GM18505 (cell line): ENCODE data around the gene ASPRV1.

Experiments
- ATAC-seq: cut with Tn5 transposase; IDR thresholded peaks from one replicate; pipeline ENCODE4 v1.9.1; 2021; ENCODE audit not compliant: unreplicated experiment
- POLR2A ChIP-seq: IDR thresholded peaks from 4 replicates; pipeline ENCODE4 v1.6.1; 2011; ENCODE audit warnings: borderline replicate concordance; ENCODE audit not compliant: insufficient read depth, insufficient read length; ENCODE audit errors: extremely low read depth

ASPRV1 gene

DNA sequence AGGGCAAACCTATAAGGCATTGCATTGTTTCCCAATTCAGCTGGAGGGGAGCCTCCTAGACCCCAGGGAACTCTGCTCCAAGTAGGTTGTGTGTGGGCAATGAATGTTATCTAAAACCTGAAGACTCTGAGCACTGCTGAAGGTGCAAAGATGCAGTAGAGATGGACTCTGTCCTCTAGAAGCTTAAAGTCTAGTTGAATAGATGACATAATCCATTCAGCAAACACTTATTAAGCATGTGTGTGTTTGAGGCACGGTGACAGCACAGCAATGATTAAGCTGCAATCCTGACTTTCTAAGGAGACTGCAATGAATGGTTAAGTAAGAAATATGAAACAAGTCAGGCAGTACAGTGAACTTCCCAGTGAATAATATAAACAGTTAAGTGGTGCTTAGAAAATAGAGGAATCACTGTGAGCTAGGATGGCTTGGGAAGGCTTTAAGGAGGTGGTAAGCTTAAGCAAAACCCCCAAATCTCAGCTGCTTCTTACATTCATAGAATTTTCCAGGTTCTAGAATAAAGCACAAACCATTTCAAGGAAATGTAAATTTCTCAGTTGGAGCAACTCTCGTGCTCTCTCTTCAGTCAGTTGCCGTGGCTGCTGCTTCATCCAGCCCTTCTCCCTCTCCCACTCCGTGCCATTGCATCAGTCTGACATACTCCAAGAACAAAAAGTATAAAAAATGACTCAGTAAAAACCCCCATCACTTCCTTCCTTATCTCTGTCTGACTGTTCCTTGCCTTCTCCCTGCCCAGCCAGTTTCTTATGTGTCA is 27.4 kb downstream of the ASPRV1 start:
- no peak for TF ChIP-seq POLR2A
- ATAC-seq = no peak

DNA sequence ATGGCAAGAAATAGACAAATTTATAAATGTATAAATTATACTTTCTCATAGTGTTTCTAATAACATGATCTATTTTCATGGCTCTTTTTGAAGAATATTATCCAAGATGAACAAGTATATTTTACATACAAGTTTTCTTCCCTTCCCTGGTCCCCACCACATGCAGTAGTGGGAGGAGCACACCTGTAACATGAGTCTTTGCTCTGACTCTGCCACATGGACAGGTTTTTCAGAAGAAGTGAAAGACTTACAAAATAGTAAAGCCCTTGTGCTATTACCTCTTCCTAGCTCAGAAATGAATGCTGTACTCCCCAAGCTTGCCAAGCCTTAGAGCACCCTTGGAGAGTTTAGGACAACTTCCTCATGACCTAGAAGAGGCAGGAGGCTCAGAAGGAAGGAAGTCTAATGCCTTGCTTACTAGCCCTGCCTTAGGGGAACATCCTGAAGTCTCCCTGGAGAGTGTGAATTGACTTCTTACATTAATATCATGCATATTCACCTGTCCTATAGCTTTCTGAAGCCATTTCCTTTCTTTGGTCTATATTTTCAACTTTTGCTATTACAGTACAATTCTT is 28.1 kb downstream of the ASPRV1 start:
- ATAC-seq = no peak
- TF ChIP-seq POLR2A = no peak

DNA sequence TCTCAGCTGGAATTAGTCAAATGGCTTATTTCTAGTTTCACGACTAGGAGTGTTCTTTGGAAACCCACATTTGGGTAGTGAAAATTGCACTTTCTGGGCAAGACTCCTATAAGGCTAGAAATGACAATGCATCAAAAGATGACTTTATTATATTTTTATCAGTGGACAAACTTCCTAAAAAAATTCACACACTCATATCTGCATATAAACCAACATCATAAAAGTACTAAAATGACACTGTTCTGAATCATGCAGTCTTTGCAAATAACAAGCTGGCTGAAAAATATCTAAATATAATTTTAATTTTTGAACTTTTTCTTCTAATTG is 28.9 kb downstream of the ASPRV1 start:
- ATAC-seq = no peak
- no peak for TF ChIP-seq POLR2A

DNA sequence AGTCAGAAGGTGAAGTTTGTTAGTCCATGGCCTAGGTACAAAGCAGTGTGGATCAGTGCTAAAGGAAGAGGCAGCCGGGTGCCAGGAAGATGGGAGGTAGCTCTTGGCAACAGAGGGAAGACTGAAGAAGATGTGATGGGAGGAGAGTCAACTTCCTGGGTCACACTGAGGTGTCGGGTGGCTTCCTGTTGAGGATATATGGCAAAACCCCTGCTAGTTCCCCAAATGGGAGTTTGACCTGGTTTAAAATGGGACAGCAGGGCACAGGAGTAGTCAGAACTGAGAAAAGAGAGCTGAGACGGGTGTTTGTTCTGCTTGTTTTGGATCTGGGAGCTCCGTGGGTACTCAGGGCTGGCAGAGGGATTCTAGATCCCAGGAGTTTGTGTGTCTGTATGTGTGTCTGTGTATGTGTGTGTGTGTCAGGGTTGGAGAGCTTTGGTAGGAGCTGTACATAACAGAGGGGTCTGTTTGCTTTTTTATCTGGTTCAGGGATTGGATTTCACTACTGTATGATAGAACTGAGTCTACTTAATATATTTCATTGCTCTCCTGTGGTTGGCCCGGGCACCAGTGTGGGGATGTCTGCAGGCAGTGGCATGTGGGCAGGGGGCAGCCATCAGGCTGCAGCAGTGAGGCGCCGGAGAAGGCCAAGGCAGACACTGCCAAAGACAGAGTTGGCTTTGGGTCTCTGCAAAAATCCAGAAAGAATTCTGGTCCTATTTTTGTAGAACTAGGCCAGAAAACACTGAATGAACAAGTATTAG is 29.4 kb downstream of the ASPRV1 start:
- ATAC-seq = no peak
- no peak for TF ChIP-seq POLR2A

DNA sequence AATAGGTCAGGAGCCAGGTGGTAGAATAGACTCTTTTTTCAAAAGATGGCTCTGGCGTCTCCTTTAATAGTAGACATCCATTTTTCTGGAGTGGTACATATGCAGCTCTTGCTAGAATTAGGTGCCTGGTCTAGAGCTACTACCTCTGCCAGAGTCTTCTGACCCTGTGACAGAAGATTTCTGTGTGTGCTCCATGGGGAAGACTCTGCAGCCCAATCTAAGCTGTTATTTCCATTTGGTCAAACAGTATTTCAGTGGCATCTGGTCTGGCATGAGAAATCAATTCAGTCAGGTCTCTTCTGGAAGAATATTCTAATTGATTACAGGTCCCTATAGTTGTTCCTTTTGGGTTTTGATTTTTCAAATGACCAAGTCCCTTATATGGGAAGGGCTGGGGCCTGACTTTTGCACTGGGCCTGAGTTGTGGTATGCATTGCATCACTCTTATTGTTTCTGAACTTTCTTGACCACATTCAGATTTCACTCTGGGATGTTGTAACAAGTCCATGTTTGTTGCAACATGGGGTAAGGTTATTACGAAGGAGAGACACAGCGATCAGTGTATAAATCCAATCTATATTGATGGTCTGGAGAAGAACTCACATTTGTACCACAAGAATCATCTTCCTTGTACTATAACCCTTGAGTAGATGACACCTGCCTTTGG is 34.4 kb downstream of the ASPRV1 start:
- ATAC-seq = no peak
- no peak for TF ChIP-seq POLR2A

DNA sequence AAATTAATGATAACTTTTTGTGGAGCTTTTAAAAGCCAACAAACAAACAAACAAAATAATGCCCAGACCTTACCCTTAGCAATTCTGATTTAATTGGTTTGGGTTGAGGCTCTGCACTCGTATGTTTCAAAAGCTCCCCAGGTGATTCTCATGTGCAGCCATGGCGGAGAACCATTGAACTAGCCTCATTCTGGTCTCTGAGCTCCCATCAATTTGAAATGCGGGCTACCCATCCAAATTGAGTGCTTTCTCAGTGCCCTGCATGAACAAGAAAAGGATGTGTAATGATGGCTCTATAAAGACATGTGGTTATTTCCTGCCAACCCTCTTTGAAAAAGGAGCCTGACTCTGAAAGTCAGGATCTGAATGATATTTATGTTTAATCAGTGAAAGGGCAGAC is 38.3 kb downstream of the ASPRV1 start:
- ATAC-seq = no peak
- no peak for TF ChIP-seq POLR2A

DNA sequence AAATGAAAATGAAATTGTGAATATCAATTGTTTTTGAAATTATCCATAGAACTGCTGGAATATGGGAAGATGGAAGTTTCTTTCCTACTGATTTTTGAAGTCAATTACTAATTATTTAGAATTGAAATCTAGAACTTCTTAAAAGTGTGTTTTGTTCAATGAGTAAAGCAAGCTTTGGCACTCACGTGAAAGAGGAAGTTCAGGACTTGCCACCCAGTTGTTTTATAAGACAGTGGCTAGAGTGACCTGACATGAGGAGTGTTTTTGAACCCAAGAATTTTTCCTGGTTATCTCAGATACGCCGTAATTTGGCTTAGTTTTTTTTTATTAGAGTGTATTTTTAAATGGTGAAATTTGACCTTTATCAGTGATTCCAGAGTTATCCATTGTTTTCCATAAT is 43.0 kb downstream of the ASPRV1 start:
- TF ChIP-seq POLR2A = no peak
- no peak for ATAC-seq

DNA sequence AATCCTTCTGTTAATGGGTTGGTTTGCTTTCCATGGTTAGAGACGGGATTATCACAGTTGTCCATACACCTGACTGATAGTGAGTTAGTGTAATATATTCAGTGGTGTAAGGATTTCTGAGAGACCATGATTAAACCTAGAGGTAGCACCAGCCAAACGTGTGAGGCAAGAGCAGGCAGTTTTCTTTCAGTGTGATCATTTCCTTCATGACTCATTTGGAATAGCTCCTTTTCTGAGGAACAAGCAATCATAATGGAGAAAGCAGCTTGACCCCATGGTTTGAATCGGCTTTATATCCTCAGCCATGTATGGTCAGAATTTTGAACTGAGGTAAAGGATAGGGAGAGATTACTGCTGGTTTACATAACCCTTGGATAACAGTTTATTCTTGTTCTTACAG is 43.6 kb downstream of the ASPRV1 start:
- TF ChIP-seq POLR2A = no peak
- no peak for ATAC-seq

DNA sequence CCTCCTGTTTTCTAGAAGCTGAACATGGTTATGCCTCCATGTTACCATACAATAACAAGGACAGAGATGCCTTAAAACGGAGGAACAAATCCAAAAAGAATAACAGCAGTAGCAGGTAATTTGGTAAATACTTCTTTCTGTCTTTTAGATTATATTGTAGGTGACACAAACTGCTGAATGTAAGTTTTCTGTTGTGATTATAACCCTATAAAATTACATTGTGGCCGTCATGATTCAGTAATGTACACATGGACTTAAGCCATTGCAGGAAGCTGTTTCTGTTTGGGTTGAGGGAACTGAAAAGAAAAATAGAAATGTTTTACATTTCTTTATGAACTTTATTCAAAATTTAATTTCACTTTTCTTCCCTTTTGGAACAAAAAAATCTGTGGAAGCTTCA is 45.3 kb downstream of the ASPRV1 start:
- TF ChIP-seq POLR2A = no peak
- no peak for ATAC-seq

DNA sequence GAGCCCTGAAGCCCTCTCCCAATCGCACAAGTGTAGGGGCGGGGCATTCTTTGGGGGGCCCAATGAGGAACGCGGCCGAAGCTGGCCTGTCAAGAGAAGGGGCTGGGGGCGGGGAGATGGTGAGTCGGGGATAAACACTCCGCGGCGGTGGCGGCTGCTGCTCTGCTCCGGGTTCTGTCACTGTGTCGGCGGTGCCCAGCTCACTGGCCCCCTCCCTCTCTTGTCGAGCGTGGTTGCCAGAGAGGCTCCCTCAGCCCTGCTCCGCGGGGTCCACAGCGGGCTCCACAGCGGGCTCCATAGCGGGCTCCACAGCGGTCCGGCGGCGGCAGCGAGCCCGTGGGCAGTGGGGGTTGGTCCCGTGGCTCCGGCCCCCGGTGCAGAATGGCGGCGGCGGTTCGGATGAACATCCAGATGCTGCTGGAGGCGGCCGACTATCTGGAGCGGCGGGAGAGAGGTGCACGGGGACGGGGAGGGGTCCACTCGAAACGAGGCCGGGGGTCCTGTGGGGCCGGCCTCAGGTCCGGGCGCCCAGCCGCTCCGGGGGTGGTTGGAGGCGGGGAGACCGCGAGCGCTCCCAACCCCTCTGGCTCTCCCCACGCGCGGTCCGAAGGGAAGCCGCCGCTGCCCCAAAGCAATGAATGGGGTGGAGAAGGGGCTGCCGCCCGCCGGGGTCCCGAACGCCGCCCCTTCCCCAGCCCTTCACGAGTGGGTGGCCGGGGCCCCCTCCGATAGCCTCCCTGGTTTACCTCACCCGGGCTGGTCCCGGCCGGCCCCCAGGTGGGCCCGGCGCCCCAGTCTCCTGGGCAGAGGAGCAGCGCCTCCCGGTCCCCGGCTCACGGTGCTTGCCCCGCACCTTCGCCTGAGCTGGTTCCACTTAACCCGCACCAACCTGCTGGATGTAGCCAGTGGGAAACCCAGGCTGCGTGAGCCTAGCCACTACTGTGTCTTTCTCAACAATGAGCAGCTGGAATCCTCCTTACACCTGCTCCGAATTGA is 46.2 kb downstream of the ASPRV1 start, which contains the start of gene MXD1:
Gene MXD1 (plus strand): TSS at position 160 of the 996 bp plus-strand sequence. CDS start 222 bp downstream, at position 382.
- peak; percentile 91 for TF ChIP-seq POLR2A
- ATAC-seq = peak; percentile 2

DNA sequence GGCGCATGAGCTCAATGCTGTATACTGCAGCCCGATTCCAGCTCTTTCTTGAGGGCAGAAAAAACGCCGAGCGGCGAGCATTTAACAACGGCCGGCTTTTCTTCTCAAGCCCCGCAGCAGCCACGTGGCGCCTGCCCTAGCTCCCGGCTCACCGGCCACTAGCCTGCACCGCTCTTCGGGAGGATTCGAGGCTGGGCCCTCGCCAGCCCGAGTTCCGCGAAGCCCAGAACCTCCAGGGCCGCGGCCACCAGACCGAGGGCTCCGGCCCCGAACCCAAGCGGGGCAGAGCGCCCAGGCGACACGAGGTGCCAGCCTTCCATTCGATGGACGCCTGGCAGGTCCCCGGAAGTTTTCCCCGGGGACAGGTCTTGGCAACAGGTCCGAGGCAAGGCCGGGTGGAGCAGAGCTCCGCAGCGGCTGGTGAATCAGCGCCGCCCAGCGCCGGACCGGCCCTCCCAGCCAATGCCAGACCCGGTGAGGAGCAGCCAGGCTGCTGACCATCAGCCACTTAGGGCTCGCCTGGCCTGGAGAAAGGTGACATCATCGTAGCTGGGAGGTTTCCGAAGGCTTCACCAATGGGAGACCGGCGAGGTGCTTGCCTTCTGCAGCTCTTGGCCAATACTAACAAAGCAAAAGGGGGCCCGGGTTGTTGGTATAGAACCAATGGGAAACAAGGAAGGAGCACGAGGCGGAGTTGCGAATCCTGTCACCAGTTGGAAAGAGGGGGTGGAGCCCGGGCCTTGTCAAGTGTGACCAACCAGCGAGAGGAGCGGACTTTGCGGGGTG is 47.1 kb downstream of the ASPRV1 start:
- peak; percentile 76 for ATAC-seq
- peak; percentile 69 for TF ChIP-seq POLR2A
